Measurements from ENCODE around the gene CD82. TPM values are rescaled to one million over a fixed set of nuclear protein-coding genes. Genes with fewer than 3 reads are reported as not detected.

The CD82 gene
- polyA plus RNA-seq, 1 donor (not counting 4 experiments of a cell fraction or from before 2014, with no cell fraction given), result 118 TPM

DNA sequence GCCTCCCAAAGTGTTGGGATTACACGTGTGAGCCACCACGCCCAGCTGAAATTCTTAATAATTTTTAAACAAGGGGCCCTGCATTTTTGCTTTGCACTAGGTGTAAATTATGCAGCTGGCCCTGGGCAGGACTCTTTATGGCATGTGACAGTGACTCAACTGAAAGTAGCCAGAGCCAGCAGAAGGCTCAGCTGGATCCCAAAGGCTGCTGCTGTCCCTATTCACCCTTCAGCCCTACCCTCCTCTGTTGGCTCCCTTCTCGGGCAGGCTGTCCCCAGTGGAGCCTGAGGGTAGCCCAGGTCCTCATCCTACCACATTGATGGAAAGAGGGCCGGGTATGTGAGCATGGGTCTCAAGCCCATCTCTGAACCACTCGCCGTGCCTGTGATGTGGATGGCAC lies 45.6 kb downstream of the CD82 start:
- Histone ChIP-seq H3K9ac (ENCODE audit: control insufficient read depth, extremely low read depth, insufficient read depth, low read length) (no peak overlapping the region), H3K4me1 (ENCODE audit: control insufficient read depth, extremely low read depth, insufficient read depth, low read length) (no peaks in the 10 kb centered on the region), H2AFZ (ENCODE audit: control insufficient read depth, low read length) (no peak overlapping the region), H3K27me3 (ENCODE audit: control insufficient read depth, extremely low read depth, insufficient read depth, low read length) (no peaks in the 10 kb centered on the region), H3K9me3 (ENCODE audit: control insufficient read depth, low read depth, low read length) (no peaks in the 10 kb centered on the region), H3K4me3 (ENCODE audit: control insufficient read depth in 2 of 3, extremely low read depth in 1 of 3, insufficient read depth in 2 of 3, low read depth in 1 of 3, low read length in 3 of 3) (no peak overlapping the region), H3K4me2 (ENCODE audit: control insufficient read depth, extremely low read depth, insufficient read depth, low read depth, low read length) (no peak overlapping the region), H3K79me2 (ENCODE audit: control insufficient read depth, insufficient read depth, low read length) (no peaks in the 10 kb centered on the region), H3K9me1 (ENCODE audit: control insufficient read depth, extremely low read depth, insufficient read depth, low read length) (no peaks in the 10 kb centered on the region), H3K27ac (ENCODE audit: control insufficient read depth, insufficient read depth, low read length) (no peak overlapping the region), H4K20me1 (ENCODE audit: control insufficient read depth, extremely low read depth, insufficient read depth, low read length) (no peaks in the 10 kb centered on the region), H3K36me3 (ENCODE audit: control insufficient read depth in 2 of 2, extremely low read depth in 1 of 2, insufficient read depth in 2 of 2, low read length in 2 of 2) (peaks cover 30 to 37% of the 10 kb centered on the region in 2 experiments)
- FAIRE-seq (no peak), DNase-seq (ENCODE audit: low read depth, low spot score) (no peak)
- TF ChIP-seq CTCF (optimal IDR thresholded peaks at IDR 0.05 in 1 of 3, IDR thresholded peaks at IDR 0.05 in 1 of 3, conservative IDR thresholded peaks at IDR 0.05 in 1 of 3; ENCODE audit: extremely low read depth in 1 of 3, insufficient read depth in 2 of 3, low read length in 3 of 3) (no peak), EZH2 (IDR thresholded peaks at IDR 0.05; ENCODE audit: low read length) (no peak)
- dilution Hi-C loops (cut with MboI; ENCODE audit: extremely low pct_ligation_motif_present, low sequenced_read_pairs), result no loop called here

DNA sequence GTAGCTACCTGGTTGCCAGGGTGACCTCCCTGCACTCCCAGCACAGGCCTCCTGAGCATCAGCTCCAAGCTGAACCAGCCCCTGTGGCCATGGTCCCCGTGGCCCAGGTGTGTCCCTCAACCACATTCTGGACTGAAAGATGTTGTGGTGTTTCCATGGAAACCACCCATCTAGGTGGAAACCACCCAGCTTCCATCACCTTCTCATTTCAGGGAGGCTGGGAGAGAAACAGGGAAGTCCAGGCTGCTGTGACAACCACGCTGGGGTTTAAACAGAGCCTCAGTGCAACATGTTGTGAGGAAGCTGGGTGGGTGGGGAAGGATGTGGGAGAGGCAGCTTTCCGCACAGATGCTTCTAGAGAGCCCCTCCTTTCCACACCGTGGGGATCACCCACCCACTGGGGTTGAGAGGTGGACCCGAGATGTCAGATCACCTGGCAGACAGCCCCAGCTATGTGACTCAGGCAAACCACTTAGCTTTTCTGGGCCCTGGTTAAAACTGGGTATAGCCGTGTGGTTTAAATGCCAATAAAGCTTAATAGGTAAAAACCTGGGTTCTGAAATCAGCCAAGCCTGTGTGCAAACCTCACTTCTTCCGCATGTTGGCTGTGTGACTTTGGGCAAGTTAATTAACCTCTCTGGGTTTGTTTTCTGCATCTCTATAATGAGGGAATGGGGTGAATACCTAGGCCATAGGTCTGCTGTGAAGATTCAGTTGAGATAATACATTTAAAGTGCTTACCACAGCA lies 46.4 kb downstream of the CD82 start:
- H3K27ac ChIP-seq (ENCODE audit: control insufficient read depth, insufficient read depth, low read length), result no peak overlapping the region
- H4K20me1 ChIP-seq (ENCODE audit: control insufficient read depth, extremely low read depth, insufficient read depth, low read length), result no peaks in the 10 kb centered on the region
- no peak for FAIRE-seq
- H3K9me1 ChIP-seq (ENCODE audit: control insufficient read depth, extremely low read depth, insufficient read depth, low read length), result no peaks in the 10 kb centered on the region
- no peaks in the 10 kb centered on the region for H3K79me2 ChIP-seq (ENCODE audit: control insufficient read depth, insufficient read depth, low read length)
- no peaks in the 10 kb centered on the region for H3K9me3 ChIP-seq (ENCODE audit: control insufficient read depth, low read depth, low read length)
- dilution Hi-C loops (cut with MboI; ENCODE audit: extremely low pct_ligation_motif_present, low sequenced_read_pairs), result no loop called here
- no peak overlapping the region for H3K4me3 ChIP-seq (ENCODE audit: control insufficient read depth in 2 of 3, extremely low read depth in 1 of 3, insufficient read depth in 2 of 3, low read depth in 1 of 3, low read length in 3 of 3)
- no peak overlapping the region for H3K4me2 ChIP-seq (ENCODE audit: control insufficient read depth, extremely low read depth, insufficient read depth, low read depth, low read length)
- H3K27me3 ChIP-seq (ENCODE audit: control insufficient read depth, extremely low read depth, insufficient read depth, low read length), result no peaks in the 10 kb centered on the region
- no peak overlapping the region for H2AFZ ChIP-seq (ENCODE audit: control insufficient read depth, low read length)
- peaks cover 28 to 39% of the 10 kb centered on the region in 2 experiments for H3K36me3 ChIP-seq (ENCODE audit: control insufficient read depth in 2 of 2, extremely low read depth in 1 of 2, insufficient read depth in 2 of 2, low read length in 2 of 2)
- no peak for DNase-seq (ENCODE audit: low read depth, low spot score)
- no peaks in the 10 kb centered on the region for H3K4me1 ChIP-seq (ENCODE audit: control insufficient read depth, extremely low read depth, insufficient read depth, low read length)
- TF ChIP-seq EZH2 (IDR thresholded peaks at IDR 0.05; ENCODE audit: low read length) (no peak), CTCF (optimal IDR thresholded peaks at IDR 0.05 in 1 of 3, IDR thresholded peaks at IDR 0.05 in 1 of 3, conservative IDR thresholded peaks at IDR 0.05 in 1 of 3; ENCODE audit: extremely low read depth in 1 of 3, insufficient read depth in 2 of 3, low read length in 3 of 3) (no peak)
- H3K9ac ChIP-seq (ENCODE audit: control insufficient read depth, extremely low read depth, insufficient read depth, low read length), result no peak overlapping the region
